ENCODE data around the gene MCEE.
A peak's percentile ranks its signal among the peaks of the same experiment; 100 is the strongest.

Gene MCEE

DNA sequence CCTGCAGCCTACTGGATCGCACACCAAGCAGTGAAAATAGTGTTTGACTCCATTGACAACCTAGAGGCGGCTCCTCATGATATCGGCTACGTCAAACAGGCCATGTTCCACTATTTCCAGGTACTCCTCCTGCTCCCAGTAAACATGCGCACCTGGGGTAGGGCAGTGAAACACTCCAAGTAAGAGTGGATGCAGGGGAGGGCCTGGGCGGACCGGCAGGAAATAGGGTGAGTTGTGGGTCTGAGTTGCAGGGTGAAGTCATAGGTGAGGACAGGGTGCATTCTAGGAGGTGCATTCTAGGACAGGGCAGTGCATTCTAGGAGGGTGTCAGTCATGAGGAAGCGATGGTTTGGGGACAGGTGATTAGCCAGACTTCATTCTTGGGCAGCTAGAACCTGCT lies 56.6 kb downstream of the MCEE start:
- H3K9me2 ChIP-seq (ENCODE audit: low read depth, low read length): no peaks in the 10 kb centered on the region
- peaks cover 47% of the 10 kb centered on the region for H3K36me3 ChIP-seq (ENCODE audit: insufficient read depth, low read length)
- H3K27ac ChIP-seq (ENCODE audit: low read depth, low read length, poor library complexity, severe bottlenecking): no peak overlapping the region
- H3K9me3 ChIP-seq (ENCODE audit: low read length): no peaks in the 10 kb centered on the region
- H4K20me1 ChIP-seq (ENCODE audit: insufficient read depth, low read length): no peaks in the 10 kb centered on the region
- H3K79me2 ChIP-seq (ENCODE audit: insufficient read depth, low read length): no peaks in the 10 kb centered on the region
- 0 out of 2 replicates have a peak, but pooled peaks cover 4% of the 10 kb centered on the region for H3F3A ChIP-seq (ENCODE audit: insufficient read depth, low read length)
- H3K27me3 ChIP-seq (ENCODE audit: insufficient read depth, low read length): no peaks in the 10 kb centered on the region
- H3K9ac ChIP-seq (ENCODE audit: low read length): no peak overlapping the region
- H3K4me3 ChIP-seq (ENCODE audit: low read depth, low read length, poor library complexity, severe bottlenecking): no peak overlapping the region
- H3K4me2 ChIP-seq (ENCODE audit: low read length): no peak overlapping the region
- no peak overlapping the region for H2AFZ ChIP-seq (ENCODE audit: low read length)
- TF ChIP-seq, protein P1, sequence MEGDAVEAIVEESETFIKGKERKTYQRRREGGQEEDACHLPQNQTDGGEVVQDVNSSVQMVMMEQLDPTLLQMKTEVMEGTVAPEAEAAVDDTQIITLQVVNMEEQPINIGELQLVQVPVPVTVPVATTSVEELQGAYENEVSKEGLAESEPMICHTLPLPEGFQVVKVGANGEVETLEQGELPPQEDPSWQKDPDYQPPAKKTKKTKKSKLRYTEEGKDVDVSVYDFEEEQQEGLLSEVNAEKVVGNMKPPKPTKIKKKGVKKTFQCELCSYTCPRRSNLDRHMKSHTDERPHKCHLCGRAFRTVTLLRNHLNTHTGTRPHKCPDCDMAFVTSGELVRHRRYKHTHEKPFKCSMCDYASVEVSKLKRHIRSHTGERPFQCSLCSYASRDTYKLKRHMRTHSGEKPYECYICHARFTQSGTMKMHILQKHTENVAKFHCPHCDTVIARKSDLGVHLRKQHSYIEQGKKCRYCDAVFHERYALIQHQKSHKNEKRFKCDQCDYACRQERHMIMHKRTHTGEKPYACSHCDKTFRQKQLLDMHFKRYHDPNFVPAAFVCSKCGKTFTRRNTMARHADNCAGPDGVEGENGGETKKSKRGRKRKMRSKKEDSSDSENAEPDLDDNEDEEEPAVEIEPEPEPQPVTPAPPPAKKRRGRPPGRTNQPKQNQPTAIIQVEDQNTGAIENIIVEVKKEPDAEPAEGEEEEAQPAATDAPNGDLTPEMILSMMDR (IDR thresholded peaks at IDR 0.05; ENCODE audit: low read length): no peak
- TF ChIP-seq EZH2 (IDR thresholded peaks at IDR 0.05; ENCODE audit: borderline replicate concordance, low read length): no peak
- peaks cover 40% of the 10 kb centered on the region for H3K4me1 ChIP-seq (ENCODE audit: insufficient read depth, low read length, severe bottlenecking)

DNA sequence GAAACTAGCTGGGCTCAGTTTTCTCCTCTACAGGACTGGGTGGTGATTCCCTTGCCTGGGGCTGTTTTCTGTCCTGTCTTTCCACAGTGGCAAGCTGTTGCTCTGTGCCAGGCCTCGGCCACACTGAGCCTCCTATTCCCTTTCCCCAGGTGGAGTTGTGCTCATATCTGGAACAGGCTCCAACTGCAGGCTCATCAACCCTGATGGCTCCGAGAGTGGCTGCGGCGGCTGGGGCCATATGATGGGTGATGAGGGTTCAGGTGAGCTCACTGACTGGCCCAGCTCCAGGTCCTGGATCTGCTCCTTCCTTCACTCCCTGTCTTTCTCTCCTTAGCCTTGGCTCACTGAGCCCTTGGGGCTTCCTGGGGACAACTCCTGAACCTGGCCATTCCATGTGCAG lies 57.5 kb downstream of the MCEE start:
- H3K9me3 ChIP-seq (ENCODE audit: low read length): no peaks in the 10 kb centered on the region
- H3K4me2 ChIP-seq (ENCODE audit: low read length): peak overlapping the region; percentile 89; the same call in 1 of the 2 replicates
- H3F3A ChIP-seq (ENCODE audit: insufficient read depth, low read length): 0 out of 2 replicates have a peak, but pooled peaks cover 4% of the 10 kb centered on the region
- no peak overlapping the region for H3K9ac ChIP-seq (ENCODE audit: low read length)
- no peaks in the 10 kb centered on the region for H4K20me1 ChIP-seq (ENCODE audit: insufficient read depth, low read length)
- no peak overlapping the region for H2AFZ ChIP-seq (ENCODE audit: low read length)
- no peaks in the 10 kb centered on the region for H3K9me2 ChIP-seq (ENCODE audit: low read depth, low read length)
- peak overlapping the region; percentile 70 for H3K27ac ChIP-seq (ENCODE audit: low read depth, low read length, poor library complexity, severe bottlenecking)
- no peaks in the 10 kb centered on the region for H3K79me2 ChIP-seq (ENCODE audit: insufficient read depth, low read length)
- H3K4me1 ChIP-seq (ENCODE audit: insufficient read depth, low read length, severe bottlenecking): peaks cover 43% of the 10 kb centered on the region
- H3K27me3 ChIP-seq (ENCODE audit: insufficient read depth, low read length): no peaks in the 10 kb centered on the region
- peaks cover 37% of the 10 kb centered on the region for H3K36me3 ChIP-seq (ENCODE audit: insufficient read depth, low read length)
- no peak for TF ChIP-seq EZH2 (IDR thresholded peaks at IDR 0.05; ENCODE audit: borderline replicate concordance, low read length)
- TF ChIP-seq, protein P1 (IDR thresholded peaks at IDR 0.05; ENCODE audit: low read length): no peak
- H3K4me3 ChIP-seq (ENCODE audit: low read depth, low read length, poor library complexity, severe bottlenecking): peak overlapping the region; percentile 21

- Histone ChIP-seq H4K20me1 (ENCODE audit: insufficient read depth, low read length) (no peaks in the 10 kb centered on the region), H3F3A (ENCODE audit: insufficient read depth, low read length) (0 out of 2 replicates have a peak, but pooled peaks cover 4% of the 10 kb centered on the region), H3K4me2 (ENCODE audit: low read length) (peak overlapping the region; percentile 89; the same call in 1 of the 2 replicates), H3K79me2 (ENCODE audit: insufficient read depth, low read length) (no peaks in the 10 kb centered on the region), H3K9ac (ENCODE audit: low read length) (peak overlapping the region; percentile 16; the same call in 1 of the 2 replicates), H3K27ac (ENCODE audit: low read depth, low read length, poor library complexity, severe bottlenecking) (peak overlapping the region; percentile 70), H3K27me3 (ENCODE audit: insufficient read depth, low read length) (no peaks in the 10 kb centered on the region), H2AFZ (ENCODE audit: low read length) (no peak overlapping the region), H3K9me3 (ENCODE audit: low read length) (no peaks in the 10 kb centered on the region), H3K9me2 (ENCODE audit: low read depth, low read length) (no peaks in the 10 kb centered on the region), H3K4me3 (ENCODE audit: low read depth, low read length, poor library complexity, severe bottlenecking) (peak overlapping the region; percentile 21), H3K36me3 (ENCODE audit: insufficient read depth, low read length) (peaks cover 32% of the 10 kb centered on the region), H3K4me1 (ENCODE audit: insufficient read depth, low read length, severe bottlenecking) (peaks cover 50% of the 10 kb centered on the region)
- TF ChIP-seq, protein P1 (IDR thresholded peaks at IDR 0.05; ENCODE audit: low read length): peak; percentile 55
- no peak for TF ChIP-seq EZH2 (IDR thresholded peaks at IDR 0.05; ENCODE audit: borderline replicate concordance, low read length)
These were observed 58.2 kb downstream of the MCEE start for GRCh38 chr2:71071681-71072398.

Data from OCI-LY1 (cell line).